Thyroid gland (tissue), 4 donors: ENCODE measurements around the gene HS6ST2.

Source experiments
- CTCF ChIP-seq, 6 experiments: fragments of 200-600 bp in 3 of 6; fragments of 450-650 bp in 3 of 6; sonication (generic) in 3 of 6; IDR thresholded peaks; one replicate each; pipeline ENCODE4 v1.5.1; 2016 to 2019; ENCODE audit warnings: antibody characterized with exemption in 6 of 6, mild to moderate bottlenecking in 2 of 6, inconsistent platforms in 1 of 6, moderate library complexity in 1 of 6
- POLR2A ChIP-seq, 2 donors: fragments of 450-650 bp; IDR thresholded peaks; one replicate each; pipeline ENCODE4 v1.6.1; 2017; ENCODE audit warnings: antibody characterized with exemption in 2 of 2, mild to moderate bottlenecking in 2 of 2, moderate library complexity in 1 of 2

- TF ChIP-seq POLR2A (IDR thresholded peaks at IDR 0.05) (no peak), CTCF (IDR thresholded peaks at IDR 0.05) (no peak)
These were observed 110.0 kb downstream of the HS6ST2 start for GRCh38 chrX:132848296-132848970.
